Lower leg skin (tissue), 3 donors: ENCODE results near the gene RPL18A.

ENCODE experiments used
- CTCF ChIP-seq, 3 donors: fragments of 450-650 bp; IDR thresholded peaks; one replicate each; pipeline ENCODE4 v1.5.1; 2016; ENCODE audit warnings: antibody characterized with exemption in 3 of 3, mild to moderate bottlenecking in 3 of 3, moderate library complexity in 2 of 3
- POLR2A ChIP-seq, 2 donors: fragments of 450-650 bp; IDR thresholded peaks; one replicate each; pipeline ENCODE4 v1.6.1; 2016 to 2017; ENCODE audit warnings: antibody characterized with exemption in 2 of 2, mild to moderate bottlenecking in 1 of 2, moderate library complexity in 1 of 2

- TF ChIP-seq CTCF (IDR thresholded peaks at IDR 0.05) (no peak), POLR2A (IDR thresholded peaks at IDR 0.05) (no peak)
Measured at GRCh38 chr19:17910791-17911360, 51.2 kb downstream of the RPL18A start.
